SKM-1 (cell line): ENCODE data around the gene RPRM.
"Not testable (repeated sequence)": the region's sequence is repeated elsewhere in the genome, so short reads cannot be mapped to it uniquely, and the experiment has no call there.

ENCODE experiments used
- DNase-seq: peaks from one replicate; lab custom pipeline; 2025; ENCODE audit not compliant: unreplicated experiment; lab: John Stamatoyannopoulos, UW

Gene RPRM

GRCh38 chr2:153478289-153479261 is at the start of gene RPRM:
Gene RPRM (minus strand): TSS chr2:153478762. CDS start chr2:153478565, 197 bp downstream.
- DNase-seq = peak; percentile 29

DNA sequence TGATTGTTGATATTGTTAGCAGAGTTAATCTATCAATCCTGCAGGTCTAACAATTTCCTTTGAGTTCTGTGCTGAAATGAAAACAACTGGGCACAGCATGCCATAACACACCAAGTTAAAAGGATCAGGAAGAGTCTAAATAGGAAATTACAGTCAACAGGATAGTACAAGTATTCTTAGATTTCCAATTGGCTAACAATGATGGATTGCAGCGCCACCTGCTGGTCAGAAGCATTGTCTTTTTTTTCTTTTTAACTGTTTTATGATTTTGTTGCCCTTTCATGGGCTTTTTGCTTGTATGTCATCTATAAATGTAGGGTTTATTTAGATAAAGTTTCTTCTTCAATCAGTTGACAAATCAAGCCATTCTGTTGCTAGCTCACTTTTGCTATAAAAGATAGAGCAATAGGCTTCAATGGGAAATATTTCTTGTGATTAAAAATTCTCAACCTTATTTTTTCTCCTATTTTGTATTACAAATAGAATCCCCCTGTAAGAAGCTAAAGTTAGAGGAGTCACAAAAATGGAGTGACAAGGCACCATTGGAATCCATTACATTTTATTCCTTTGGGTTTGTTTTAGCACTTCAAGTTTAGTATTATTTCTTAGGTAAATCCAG is 40.8 kb upstream of the RPRM start:
- peak; percentile 46 for DNase-seq

GRCh38 chr2:153512331-153512730 is 33.8 kb upstream of the RPRM start:
- DNase-seq = no peak

GRCh38 chr2:153510996-153511395 is 32.4 kb upstream of the RPRM start:
- DNase-seq = no peak

DNA sequence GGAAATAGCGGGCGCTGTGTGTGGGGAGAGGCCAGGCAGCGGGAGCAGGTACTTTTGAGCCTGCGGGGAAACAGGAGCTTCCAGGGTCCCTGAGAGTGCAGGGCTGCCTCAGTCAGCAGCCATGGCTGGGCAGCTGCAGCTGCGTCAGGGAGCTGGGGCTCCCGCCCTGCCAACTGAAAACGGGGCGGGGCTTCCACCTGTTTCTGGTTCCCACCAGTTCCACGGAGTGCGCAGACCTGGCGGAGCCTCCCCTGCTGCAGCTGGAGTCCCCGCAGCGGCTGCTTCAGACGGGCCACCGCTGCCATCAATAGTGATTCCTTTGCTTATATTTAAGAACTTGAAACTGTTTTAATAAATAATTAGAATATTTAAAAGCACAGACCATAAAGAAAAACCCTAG is 30.6 kb upstream of the RPRM start:
- no peak for DNase-seq

DNA sequence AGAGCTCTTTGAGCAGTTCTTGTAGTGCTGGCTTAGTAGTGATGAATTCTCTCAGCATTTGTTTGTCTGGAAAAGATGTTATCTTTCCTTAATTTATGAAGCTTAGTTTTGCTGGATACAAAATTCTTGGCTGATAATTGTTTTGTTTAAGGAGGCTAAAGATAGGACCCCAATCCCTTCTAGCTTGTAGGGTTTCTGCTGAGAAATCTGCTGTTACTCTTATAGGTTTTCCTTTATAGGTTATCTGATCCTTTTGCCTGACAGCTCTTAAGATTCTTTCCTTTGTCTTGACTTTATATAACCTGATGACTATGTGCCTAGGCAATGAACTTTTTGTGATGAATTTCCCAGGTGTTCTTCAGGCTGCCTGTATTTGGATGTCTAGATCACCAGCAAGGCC is 27.9 kb upstream of the RPRM start:
- DNase-seq = not testable (repeated sequence)

GRCh38 chr2:153499439-153499838 is 20.9 kb upstream of the RPRM start:
- no peak for DNase-seq

GRCh38 chr2:153497938-153498629 is 19.5 kb upstream of the RPRM start:
- DNase-seq = no peak

DNA sequence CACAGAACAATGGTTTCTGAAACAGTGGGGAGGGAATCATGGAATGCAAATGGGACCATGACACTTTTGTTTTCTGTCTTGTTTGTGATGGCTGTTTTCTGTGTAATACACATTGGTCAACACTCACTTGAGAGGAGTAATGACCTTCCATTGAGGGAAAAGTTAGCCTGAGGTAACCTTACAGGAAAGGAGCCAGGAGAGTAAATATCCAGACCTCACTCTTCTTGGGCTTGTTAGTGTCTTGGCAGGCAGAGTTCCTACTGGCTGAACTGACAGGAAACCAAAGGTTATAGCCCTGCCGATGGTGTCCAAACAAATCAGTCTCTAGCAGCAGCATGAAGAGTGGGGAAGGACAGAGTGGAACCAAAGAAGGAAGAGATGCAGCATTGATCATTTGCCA is 17.2 kb upstream of the RPRM start:
- no peak for DNase-seq

DNA sequence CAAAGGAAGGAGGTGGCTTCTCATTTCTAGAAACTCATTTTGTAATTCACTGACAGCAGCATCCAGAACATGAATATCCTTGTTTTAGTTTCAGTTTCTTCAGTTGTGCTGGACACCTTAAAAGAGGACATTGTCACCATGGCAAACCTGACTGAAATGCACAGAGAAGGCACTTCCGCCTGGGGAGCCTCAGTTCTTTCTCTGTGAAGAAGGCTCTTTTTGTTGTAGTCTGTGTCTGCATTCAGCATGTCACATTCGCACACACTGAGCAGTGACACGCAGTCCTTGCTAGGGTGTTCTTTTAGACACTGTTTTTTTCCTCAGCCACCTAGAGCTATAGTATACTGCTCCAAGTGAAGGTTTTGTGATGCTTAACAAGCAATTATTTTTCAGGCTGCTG is 9.5 kb upstream of the RPRM start:
- no peak for DNase-seq

DNA sequence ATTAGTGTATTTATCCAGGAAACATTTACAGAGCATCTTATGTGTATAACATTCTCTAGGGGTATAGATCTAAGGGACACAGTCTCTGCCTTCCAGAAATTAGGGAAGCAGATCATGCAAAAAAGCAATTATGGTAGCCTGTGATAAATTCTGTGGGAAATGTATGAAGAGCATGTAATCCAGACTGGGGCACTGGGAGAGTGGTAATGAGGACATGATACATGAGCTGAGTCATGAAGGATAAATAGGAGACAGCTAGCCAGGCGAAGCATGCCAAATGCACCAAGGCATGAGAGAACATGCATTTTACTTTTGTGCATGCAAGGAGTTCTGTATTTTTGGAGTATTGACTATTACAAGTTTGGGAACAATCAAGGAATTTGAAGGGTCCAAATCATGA is 8.9 kb upstream of the RPRM start:
- no peak for DNase-seq

- DNase-seq = no peak
Measured at GRCh38 chr2:153479573-153479972, 1.0 kb upstream of the RPRM start.

GRCh38 chr2:153477636-153478288 is 800 bp downstream of the RPRM start:
- no peak for DNase-seq

DNA sequence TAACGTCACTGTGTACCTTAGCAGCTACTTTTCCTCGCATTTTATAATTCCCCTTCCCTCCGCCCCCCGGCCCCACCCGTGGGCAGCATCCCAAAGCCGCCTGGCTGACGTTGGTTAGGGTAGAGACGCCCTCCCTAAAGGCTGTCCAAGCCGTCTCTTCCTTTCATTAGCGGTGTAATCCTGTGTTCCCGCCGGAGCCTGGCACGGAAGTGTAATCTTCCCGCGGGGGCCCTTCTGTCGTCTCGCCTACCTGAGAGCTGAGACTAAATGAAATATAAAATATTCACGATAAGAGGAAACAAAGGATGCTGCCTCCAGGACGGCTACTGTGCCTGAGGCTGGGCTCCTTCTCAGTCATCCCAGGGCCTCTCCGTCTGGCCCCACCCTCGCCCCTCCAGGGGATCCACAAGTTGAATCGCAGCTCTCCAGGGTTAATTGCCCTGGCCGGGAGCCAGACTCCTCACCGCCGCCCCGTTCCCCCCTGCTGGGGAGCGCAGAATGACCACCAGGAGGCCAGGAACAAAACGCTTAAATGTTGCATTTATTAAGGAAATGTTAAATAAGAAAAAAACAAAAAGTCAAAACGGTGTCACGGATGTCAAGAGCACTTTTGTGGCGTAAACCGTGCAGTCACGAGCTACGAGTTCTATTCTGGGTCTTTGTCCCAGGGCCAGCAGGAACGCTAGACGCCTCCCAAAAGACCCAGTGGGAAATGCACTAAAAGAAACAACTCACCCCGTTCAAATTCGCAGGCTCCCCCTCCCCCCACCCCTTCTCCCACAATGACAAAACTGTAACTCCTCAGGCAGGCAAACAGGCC is 1.5 kb downstream of the RPRM start:
- DNase-seq = no peak

GRCh38 chr2:153476491-153476815 is 2.1 kb downstream of the RPRM start:
- DNase-seq = no peak

GRCh38 chr2:153474876-153475435 is 3.6 kb downstream of the RPRM start:
- no peak for DNase-seq

DNA sequence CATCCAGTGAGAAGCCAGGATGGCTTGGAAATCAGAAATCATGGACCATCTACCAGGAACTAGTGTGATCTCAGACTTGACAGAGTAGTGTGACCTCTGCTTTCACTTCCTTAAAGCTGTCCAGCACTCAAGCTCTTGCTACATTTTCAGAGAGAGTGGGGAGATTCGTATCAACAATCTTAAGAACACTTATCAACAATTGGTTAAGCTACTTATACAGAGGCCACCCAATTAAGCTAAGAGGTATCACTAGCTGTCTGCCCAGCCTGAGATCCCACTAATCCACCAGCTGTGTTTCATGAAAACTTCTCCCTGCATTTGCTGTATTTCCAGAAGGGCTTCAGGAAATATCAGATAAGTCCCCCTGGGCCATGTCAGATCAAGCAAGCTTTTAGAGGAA is 4.2 kb downstream of the RPRM start:
- peak; percentile 28 for DNase-seq

- DNase-seq = no peak
Measured at GRCh38 chr2:153470867-153471266, 7.7 kb downstream of the RPRM start.

- no peak for DNase-seq
Measured at GRCh38 chr2:153464395-153464794, 14.2 kb downstream of the RPRM start.

- no peak for DNase-seq
Measured at GRCh38 chr2:153462338-153462859, 16.2 kb downstream of the RPRM start.
